ENCODE data around the gene ASAP2.
"Not testable (repeated sequence)": the region's sequence is repeated elsewhere in the genome, so short reads cannot be mapped to it uniquely, and the experiment has no call there.

ASAP2 gene

GRCh38 chr2:9215680-9216079, 9.1 kb downstream of the ASAP2 start:
- Histone ChIP-seq H3K27me3 (ENCODE audit: insufficient read depth, low read length, poor library complexity) (no peaks in the 10 kb centered on the region), H3K9me3 (ENCODE audit: insufficient read depth, low read length, severe bottlenecking) (peaks cover 2% of the 10 kb centered on the region), H3K79me2 (ENCODE audit: insufficient read depth, low read length) (peaks cover 38% of the 10 kb centered on the region), H3K4me3 (ENCODE audit: low read depth in 1 of 2, low read length in 2 of 2) (no peak overlapping the region), H2AFZ (ENCODE audit: low read depth, low read length) (no peak overlapping the region), H3K27ac (ENCODE audit: low read length) (no peak overlapping the region), H3K9ac (ENCODE audit: low read depth, low read length) (no peak overlapping the region), H3K4me1 (ENCODE audit: insufficient read depth, low read length) (no peaks in the 10 kb centered on the region), H4K20me1 (ENCODE audit: insufficient read depth, low read length) (peaks cover 10% of the 10 kb centered on the region; the same call in 1 of the 2 replicates), H3K36me3 (ENCODE audit: insufficient read depth, low read length) (peaks cover 6% of the 10 kb centered on the region; the same call in 1 of the 2 replicates), H3K4me2 (ENCODE audit: insufficient read depth, low read length) (no peak overlapping the region)
- no peak for TF ChIP-seq CTCF (IDR thresholded peaks at IDR 0.05; ENCODE audit: borderline replicate concordance, extremely low read depth, low read length, poor library complexity, severe bottlenecking)
- no peak for TF ChIP-seq EZH2 (IDR thresholded peaks at IDR 0.05; ENCODE audit: borderline replicate concordance, low read depth, low read length, severe bottlenecking)
- peak; percentile 34 for DNase-seq
- ATAC-seq (ENCODE audit: insufficient read depth, low read depth), result peak; percentile 66

DNA sequence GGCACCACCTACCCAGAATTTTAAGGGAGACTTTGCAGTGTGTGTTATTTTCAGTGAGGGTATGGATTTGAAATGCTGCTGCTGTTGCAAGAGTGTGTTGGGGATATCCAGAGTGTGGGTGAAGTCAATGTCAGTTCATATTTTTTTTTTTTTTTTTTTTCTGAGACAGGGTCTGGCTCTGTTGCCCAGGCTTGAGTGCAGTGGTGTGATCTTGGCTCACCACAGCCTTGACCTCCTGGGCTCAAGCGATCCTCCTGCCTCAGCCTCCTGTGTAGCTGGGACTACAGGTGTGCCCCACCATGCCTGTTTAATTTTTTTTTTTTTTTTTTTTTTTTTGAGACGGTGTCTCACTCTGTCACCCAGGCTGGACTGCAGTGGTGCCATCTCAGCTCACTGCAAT, 9.5 kb downstream of the ASAP2 start:
- H3K9me3 ChIP-seq (ENCODE audit: insufficient read depth, low read length, severe bottlenecking); DNase-seq; H3K4me3 ChIP-seq (ENCODE audit: low read depth in 1 of 2, low read length in 2 of 2); H3K27ac ChIP-seq (ENCODE audit: low read length); ATAC-seq (ENCODE audit: insufficient read depth, low read depth); H3K27me3 ChIP-seq (ENCODE audit: insufficient read depth, low read length, poor library complexity); H3K4me1 ChIP-seq (ENCODE audit: insufficient read depth, low read length); H2AFZ ChIP-seq (ENCODE audit: low read depth, low read length); H4K20me1 ChIP-seq (ENCODE audit: insufficient read depth, low read length); H3K4me2 ChIP-seq (ENCODE audit: insufficient read depth, low read length); H3K36me3 ChIP-seq (ENCODE audit: insufficient read depth, low read length); H3K9ac ChIP-seq (ENCODE audit: low read depth, low read length): not testable (repeated sequence)
- peaks cover 40% of the 10 kb centered on the region for H3K79me2 ChIP-seq (ENCODE audit: insufficient read depth, low read length)

GRCh38 chr2:9217838-9218770, 11.5 kb downstream of the ASAP2 start:
- Histone ChIP-seq H3K36me3 (ENCODE audit: insufficient read depth, low read length) (no peaks in the 10 kb centered on the region), H2AFZ (ENCODE audit: low read depth, low read length) (no peak overlapping the region), H3K27ac (ENCODE audit: low read length) (no peak overlapping the region), H3K4me1 (ENCODE audit: insufficient read depth, low read length) (no peaks in the 10 kb centered on the region), H3K9ac (ENCODE audit: low read depth, low read length) (no peak overlapping the region), H4K20me1 (ENCODE audit: insufficient read depth, low read length) (peaks cover 10% of the 10 kb centered on the region; the same call in 1 of the 2 replicates), H3K9me3 (ENCODE audit: insufficient read depth, low read length, severe bottlenecking) (peaks cover 2% of the 10 kb centered on the region), H3K79me2 (ENCODE audit: insufficient read depth, low read length) (peaks cover 32% of the 10 kb centered on the region), H3K27me3 (ENCODE audit: insufficient read depth, low read length, poor library complexity) (no peaks in the 10 kb centered on the region), H3K4me3 (ENCODE audit: low read depth in 1 of 2, low read length in 2 of 2) (no peak overlapping the region), H3K4me2 (ENCODE audit: insufficient read depth, low read length) (no peak overlapping the region)
- DNase-seq, result no peak
- no peak for TF ChIP-seq CTCF (IDR thresholded peaks at IDR 0.05; ENCODE audit: borderline replicate concordance, extremely low read depth, low read length, poor library complexity, severe bottlenecking)
- TF ChIP-seq EZH2 (IDR thresholded peaks at IDR 0.05; ENCODE audit: borderline replicate concordance, low read depth, low read length, severe bottlenecking), result no peak
- no peak for ATAC-seq (ENCODE audit: insufficient read depth, low read depth)

DNA sequence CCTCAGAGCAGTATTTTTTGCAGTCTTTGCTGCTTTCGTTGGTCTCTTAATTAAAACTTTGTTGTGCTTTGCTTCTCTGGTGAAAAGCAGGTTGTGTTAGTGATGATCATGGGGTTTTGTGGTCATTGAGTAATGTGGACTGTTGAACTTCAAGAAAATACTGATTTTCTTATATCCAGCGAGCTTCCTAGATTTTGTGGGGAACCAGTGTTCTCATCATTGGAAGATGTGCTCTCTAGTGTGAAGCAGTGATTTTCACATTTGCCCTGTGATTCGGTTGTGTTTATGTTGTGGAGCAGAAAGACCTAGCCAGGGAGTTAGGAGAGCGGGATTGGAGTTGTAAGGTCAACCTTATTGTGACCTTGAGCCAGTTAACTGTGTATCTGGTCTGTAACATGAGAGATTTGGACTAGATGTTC, 12.4 kb downstream of the ASAP2 start:
- no peaks in the 10 kb centered on the region for H3K27me3 ChIP-seq (ENCODE audit: insufficient read depth, low read length, poor library complexity)
- ATAC-seq (ENCODE audit: insufficient read depth, low read depth) (no peak), DNase-seq (no peak)
- H3K4me3 ChIP-seq (ENCODE audit: low read depth in 1 of 2, low read length in 2 of 2), result no peak overlapping the region
- H3K9me3 ChIP-seq (ENCODE audit: insufficient read depth, low read length, severe bottlenecking), result peaks cover 2% of the 10 kb centered on the region
- peaks cover 3% of the 10 kb centered on the region; the same call in 1 of the 2 replicates for H4K20me1 ChIP-seq (ENCODE audit: insufficient read depth, low read length)
- H3K9ac ChIP-seq (ENCODE audit: low read depth, low read length), result no peak overlapping the region
- H3K4me1 ChIP-seq (ENCODE audit: insufficient read depth, low read length), result no peaks in the 10 kb centered on the region
- no peaks in the 10 kb centered on the region for H3K36me3 ChIP-seq (ENCODE audit: insufficient read depth, low read length)
- TF ChIP-seq CTCF (IDR thresholded peaks at IDR 0.05; ENCODE audit: borderline replicate concordance, extremely low read depth, low read length, poor library complexity, severe bottlenecking), result no peak
- no peak for TF ChIP-seq EZH2 (IDR thresholded peaks at IDR 0.05; ENCODE audit: borderline replicate concordance, low read depth, low read length, severe bottlenecking)
- H2AFZ ChIP-seq (ENCODE audit: low read depth, low read length), result no peak overlapping the region
- H3K4me2 ChIP-seq (ENCODE audit: insufficient read depth, low read length), result no peak overlapping the region
- H3K27ac ChIP-seq (ENCODE audit: low read length), result no peak overlapping the region
- H3K79me2 ChIP-seq (ENCODE audit: insufficient read depth, low read length), result peaks cover 29% of the 10 kb centered on the region
